PC-3 (cell line): ENCODE data around the gene AGFG2. TPM values are rescaled to one million over a fixed set of nuclear protein-coding genes. Genes with fewer than 3 reads are reported as not detected.
"Not testable (repeated sequence)": the region's sequence is repeated elsewhere in the genome, so short reads cannot be mapped to it uniquely, and the experiment has no call there.

Experiments
- ATAC-seq: fragments of 200-7000 bp; cut with Tn5 transposase; 2 replicates; pipeline ENCODE4 v1.9.1; 2020; ENCODE audit warnings: mild to moderate bottlenecking, moderate library complexity
- BruUV-seq: library from RNA; stranded (reverse); fragments of 400-500 nt; replicated peaks from 2 replicates; lab custom pipeline; 2021; lab: Mats Ljungman, UMichigan
- CTCF ChIA-PET: fragments of 300-600 bp; sonication (Branson Sonifier 250); formaldehyde crosslinking; loops from one replicate; lab custom pipeline; 2022; ENCODE audit warnings: antibody characterized with exemption; lab: Charles Lee
- POLR2A ChIA-PET: fragments of 300-600 bp; sonication (Branson Sonifier 250); formaldehyde crosslinking; loops from one replicate; lab custom pipeline; 2022; ENCODE audit warnings: antibody characterized with exemption; ENCODE audit not compliant: unreplicated experiment; lab: Charles Lee
- DNase-seq: peaks from one replicate; pipeline ENCODE4 v3.0.0-alpha.2; 2015
- H2AFZ ChIP-seq: fragments of 300-600 bp; sonication (generic); 2 replicates; pipeline ENCODE4 v1.6.0; 2016; ENCODE audit warnings: antibody characterized with exemption, low read length
- H3F3A ChIP-seq: fragments of 300-600 bp; sonication (generic); one replicate; pipeline ENCODE4 v1.6.0; 2017; ENCODE audit warnings: antibody characterized with exemption, low read length, control low read depth, mild to moderate bottlenecking; ENCODE audit not compliant: unreplicated experiment
- H3K27ac ChIP-seq: fragments of 300-600 bp; sonication (generic); 2 replicates; pipeline ENCODE4 v1.5.1; 2016; ENCODE audit warnings: mild to moderate bottlenecking, low read length
- H3K27me3 ChIP-seq: fragments of 300-600 bp; sonication (generic); 2 replicates; pipeline ENCODE4 v1.6.1; 2016; ENCODE audit warnings: low read length, mixed read lengths
- H3K36me3 ChIP-seq: fragments of 300-600 bp; sonication (generic); 2 replicates; pipeline ENCODE4 v1.6.1; 2016; ENCODE audit warnings: low read depth, mixed run types, low read length, mixed read lengths
- H3K4me1 ChIP-seq: fragments of 300-600 bp; sonication (generic); 2 replicates; pipeline ENCODE4 v1.5.1; 2016; ENCODE audit warnings: low read length; ENCODE audit not compliant: insufficient read depth
- H3K4me2 ChIP-seq: fragments of 300-600 bp; sonication (generic); 2 replicates; pipeline ENCODE4 v1.6.0; 2016; ENCODE audit warnings: low read length
- H3K4me3 ChIP-seq: fragments of 300-600 bp; sonication (generic); 2 replicates; pipeline ENCODE4 v1.5.1; 2016; ENCODE audit warnings: mild to moderate bottlenecking, low read length, mixed read lengths
- H3K79me2 ChIP-seq: fragments of 300-600 bp; sonication (generic); 2 replicates; pipeline ENCODE4 v1.6.1; 2017; ENCODE audit warnings: low read length, mixed read lengths
- H3K9ac ChIP-seq: fragments of 300-600 bp; sonication (generic); 2 replicates; pipeline ENCODE4 v1.6.0; 2016; ENCODE audit warnings: mild to moderate bottlenecking, low read length
- H3K9me2 ChIP-seq: fragments of 300-600 bp; sonication (generic); replicated peaks from 2 replicates; pipeline ENCODE4 v1.6.1; 2016; ENCODE audit warnings: mixed run types, low read length, mixed read lengths
- H3K9me3 ChIP-seq: fragments of 300-600 bp; sonication (generic); 2 replicates; pipeline ENCODE4 v1.6.1; 2016; ENCODE audit warnings: low read length, mixed read lengths
- H4K20me1 ChIP-seq: fragments of 300-600 bp; sonication (generic); 2 replicates; pipeline ENCODE4 v1.6.1; 2016; ENCODE audit warnings: low read length, mixed read lengths
- CTCF ChIP-seq: fragments of 300-600 bp; sonication (generic); conservative IDR thresholded peaks from 2 replicates; pipeline ENCODE4 v1.5.1; 2017; ENCODE audit warnings: antibody characterized with exemption, low read depth, mild to moderate bottlenecking, low read length
- EZH2 ChIP-seq: fragments of 300-600 bp; sonication (generic); IDR thresholded peaks from one replicate; pipeline ENCODE4 v1.6.1; 2017; ENCODE audit warnings: antibody characterized with exemption, mild to moderate bottlenecking, low read length; ENCODE audit not compliant: unreplicated experiment
- EZH2phosphoT487 ChIP-seq: fragments of 300-600 bp; sonication (generic); IDR thresholded peaks from 2 replicates; pipeline ENCODE4 v1.6.1; 2018; ENCODE audit warnings: mild to moderate bottlenecking, antibody characterized with exemption, low read length, borderline replicate concordance
- intact Hi-C: fragments of 100-400 bp; cut with micrococcal nuclease; formaldehyde crosslinking; loops from 2 replicates; pipeline ENCODE4 v1.9.0; 2023
- total RNA-seq: library from RNA; depleted of rRNA; stranded (reverse); fragments of >200 nt; gene quantifications from 2 replicates; pipeline ENCODE4 v1.2.3, GENCODE V29; 2014

AGFG2 gene
- total RNA-seq, 1 experiment from 2014 or later, result 16.9 TPM

GRCh38 chr7:100519580-100519979, 19.4 kb upstream of the AGFG2 start:
- no peaks in the 10 kb centered on the region for H3K27me3 ChIP-seq
- H3K79me2 ChIP-seq, result no peaks in the 10 kb centered on the region
- H2AFZ ChIP-seq, result no peak overlapping the region
- DNase-seq (no peak), ATAC-seq (no peak)
- H3K4me2 ChIP-seq, result no peak overlapping the region
- ChIA-PET CTCF (interaction anchor here (0.7 kb wide), 1 partner anchor 26 kb away, joined by 3 read pairs; no protein-coding TSS in a partner anchor), POLR2A (no interaction called here)
- no peaks in the 10 kb centered on the region for H3K9me2 ChIP-seq
- H3K9ac ChIP-seq, result no peak overlapping the region
- H3F3A ChIP-seq, result no peaks in the 10 kb centered on the region
- no peaks in the 10 kb centered on the region for H3K9me3 ChIP-seq
- no peak overlapping the region for H3K27ac ChIP-seq
- BruUV-seq, result no TSS peak
- no peak for TF ChIP-seq EZH2
- no peak for TF ChIP-seq CTCF
- TF ChIP-seq EZH2phosphoT487, result no peak
- H3K4me1 ChIP-seq, result peaks cover 6% of the 10 kb centered on the region
- no peaks in the 10 kb centered on the region for H3K36me3 ChIP-seq
- intact Hi-C loops, result no loop called here
- H4K20me1 ChIP-seq, result no peaks in the 10 kb centered on the region
- no peak overlapping the region for H3K4me3 ChIP-seq

- no peak for ATAC-seq
- Histone ChIP-seq H2AFZ (no peak overlapping the region), H3K4me2 (no peak overlapping the region), H3K79me2 (no peaks in the 10 kb centered on the region), H3F3A (no peaks in the 10 kb centered on the region), H3K27ac (no peak overlapping the region), H4K20me1 (no peaks in the 10 kb centered on the region), H3K4me1 (peaks cover 3% of the 10 kb centered on the region), H3K4me3 (no peak overlapping the region), H3K9ac (no peak overlapping the region), H3K36me3 (no peaks in the 10 kb centered on the region), H3K9me3 (no peaks in the 10 kb centered on the region), H3K9me2 (no peaks in the 10 kb centered on the region), H3K27me3 (no peaks in the 10 kb centered on the region)
- intact Hi-C loops, result no loop called here
- ChIA-PET CTCF (interaction anchor here (0.7 kb wide), 1 partner anchor 26 kb away, joined by 3 read pairs; no protein-coding TSS in a partner anchor), POLR2A (interaction anchor here (0.6 kb wide), 1 partner anchor 185 kb away, joined by 4 read pairs; no protein-coding TSS in a partner anchor)
- BruUV-seq, result no TSS peak
- TF ChIP-seq EZH2phosphoT487 (no peak), EZH2 (no peak), CTCF (no peak)
- no peak for DNase-seq
Observed at GRCh38 chr7:100520138-100520537, 18.9 kb upstream of the AGFG2 start.

GRCh38 chr7:100521076-100521475, 17.9 kb upstream of the AGFG2 start:
- Histone ChIP-seq H3K9me2 (no peaks in the 10 kb centered on the region), H3K4me2 (no peak overlapping the region), H3K4me1 (no peaks in the 10 kb centered on the region), H3K27me3 (no peaks in the 10 kb centered on the region), H3F3A (no peaks in the 10 kb centered on the region), H3K79me2 (no peaks in the 10 kb centered on the region), H3K36me3 (no peaks in the 10 kb centered on the region), H3K4me3 (no peak overlapping the region), H3K27ac (no peak overlapping the region), H3K9me3 (no peaks in the 10 kb centered on the region), H2AFZ (no peak overlapping the region), H4K20me1 (no peaks in the 10 kb centered on the region), H3K9ac (no peak overlapping the region)
- ATAC-seq (no peak), DNase-seq (no peak)
- BruUV-seq, result no TSS peak
- intact Hi-C loops, result no loop called here
- ChIA-PET POLR2A (no interaction called here), CTCF (no interaction called here)
- no peak for TF ChIP-seq CTCF
- TF ChIP-seq EZH2, result no peak
- no peak for TF ChIP-seq EZH2phosphoT487

- H3K9ac ChIP-seq, H3F3A ChIP-seq, ATAC-seq, H3K4me1 ChIP-seq, POLR2A ChIA-PET, CTCF ChIA-PET, H3K79me2 ChIP-seq, intact Hi-C loops, H3K4me2 ChIP-seq, H3K9me3 ChIP-seq, DNase-seq, H2AFZ ChIP-seq, H3K4me3 ChIP-seq, H4K20me1 ChIP-seq, H3K36me3 ChIP-seq, H3K27ac ChIP-seq, BruUV-seq, H3K27me3 ChIP-seq, H3K9me2 ChIP-seq: not testable (repeated sequence)
Observed at GRCh38 chr7:100521909-100522593, 17.0 kb upstream of the AGFG2 start.
